Liver (tissue), 3 donors: ENCODE data around the gene MS4A6E.

Experiments
- ATF3 ChIP-seq: IDR thresholded peaks from 2 replicates; pipeline ENCODE4 v1.6.1; 2016; ENCODE audit warnings: antibody characterized with exemption
- CTCF ChIP-seq: fragments of 150-350 bp; IDR thresholded peaks from 2 replicates; pipeline ENCODE4 v1.5.1; 2017; ENCODE audit warnings: improper control_type of control experiment, low read depth, low read length; ENCODE audit not compliant: missing input control
- MAX ChIP-seq: IDR thresholded peaks from 2 replicates; pipeline ENCODE4 v1.6.1; 2016; ENCODE audit warnings: antibody characterized with exemption
- RAD21 ChIP-seq, 2 donors: IDR thresholded peaks; 2 replicates each; pipeline ENCODE4 v1.6.1; 2016; ENCODE audit warnings: antibody characterized with exemption in 2 of 2, mild to moderate bottlenecking in 2 of 2
- REST ChIP-seq: IDR thresholded peaks from 2 replicates; pipeline ENCODE4 v1.6.1; 2016; ENCODE audit warnings: antibody characterized with exemption, mild to moderate bottlenecking
- YY1 ChIP-seq: IDR thresholded peaks from 2 replicates; pipeline ENCODE4 v1.6.1; 2016; ENCODE audit warnings: antibody characterized with exemption, mild to moderate bottlenecking
- donor health status: healthy.
- donor health status: healthy.

- TF ChIP-seq CTCF (no peak), ATF3 (no peak), YY1 (no peak), RAD21 (IDR thresholded peaks at IDR 0.05) (no peak), REST (no peak), MAX (no peak)
These were observed 1.4 kb downstream of the MS4A6E start for GRCh38 chr11:60328460-60328859.
